Measurements from ENCODE around the gene CLN5.
"Not testable (repeated sequence)": the region's sequence is repeated elsewhere in the genome, so short reads cannot be mapped to it uniquely, and the experiment has no call there.

CLN5 gene

GRCh38 chr13:77009011-77009410 lies 17.1 kb downstream of the CLN5 start:
- H2AFZ ChIP-seq (ENCODE audit: low read depth, low read length): no peak overlapping the region
- H3K27me3 ChIP-seq (ENCODE audit: low read depth, low read length): no peaks in the 10 kb centered on the region
- no peak for TF ChIP-seq CTCF (IDR thresholded peaks at IDR 0.05; ENCODE audit: low read depth, low read length)
- TF ChIP-seq EZH2phosphoT487 (IDR thresholded peaks at IDR 0.05; ENCODE audit: low read depth): no peak
- no peak overlapping the region for H3K4me2 ChIP-seq (ENCODE audit: low read length)
- H3K9ac ChIP-seq (ENCODE audit: low read length): no peak overlapping the region
- H4K20me1 ChIP-seq (ENCODE audit: insufficient read depth, low read length): peaks cover 25% of the 10 kb centered on the region
- H3K4me1 ChIP-seq (ENCODE audit: low read length): peaks cover 4% of the 10 kb centered on the region; the same call in 1 of the 2 replicates
- no peak overlapping the region for H3K27ac ChIP-seq (ENCODE audit: low read length)
- H3K4me3 ChIP-seq (ENCODE audit: low read length): no peak overlapping the region
- peaks cover 18% of the 10 kb centered on the region for H3K79me2 ChIP-seq (ENCODE audit: low read length)
- H3K9me3 ChIP-seq (ENCODE audit: insufficient read depth, low read length): no peaks in the 10 kb centered on the region
- H3K36me3 ChIP-seq (replicated peaks; ENCODE audit: low read depth, low read length): peaks cover 67% of the 10 kb centered on the region

- H3K4me2 ChIP-seq (ENCODE audit: low read length); H3K4me3 ChIP-seq (ENCODE audit: low read length); H3K4me1 ChIP-seq (ENCODE audit: low read length); H3K27me3 ChIP-seq (ENCODE audit: low read depth, low read length); H2AFZ ChIP-seq (ENCODE audit: low read depth, low read length); H3K27ac ChIP-seq (ENCODE audit: low read length); H3K9me3 ChIP-seq (ENCODE audit: insufficient read depth, low read length); H3K9ac ChIP-seq (ENCODE audit: low read length): not testable (repeated sequence)
- Histone ChIP-seq H4K20me1 (ENCODE audit: insufficient read depth, low read length) (peaks cover 31% of the 10 kb centered on the region), H3K79me2 (ENCODE audit: low read length) (peaks cover 18% of the 10 kb centered on the region), H3K36me3 (replicated peaks; ENCODE audit: low read depth, low read length) (peaks cover 70% of the 10 kb centered on the region)
These were observed 17.8 kb downstream of the CLN5 start for GRCh38 chr13:77009719-77010118.

- Histone ChIP-seq H3K9me3 (ENCODE audit: insufficient read depth, low read length) (no peaks in the 10 kb centered on the region), H4K20me1 (ENCODE audit: insufficient read depth, low read length) (peaks cover 19% of the 10 kb centered on the region; the same call in 1 of the 2 replicates), H3K4me2 (ENCODE audit: low read length) (no peak overlapping the region), H2AFZ (ENCODE audit: low read depth, low read length) (no peak overlapping the region), H3K79me2 (ENCODE audit: low read length) (peaks cover 7% of the 10 kb centered on the region; the same call in 1 of the 2 replicates), H3K36me3 (replicated peaks; ENCODE audit: low read depth, low read length) (peaks cover 70% of the 10 kb centered on the region), H3K4me1 (ENCODE audit: low read length) (peaks cover 3% of the 10 kb centered on the region; the same call in 1 of the 2 replicates), H3K27ac (ENCODE audit: low read length) (no peak overlapping the region), H3K9ac (ENCODE audit: low read length) (no peak overlapping the region), H3K4me3 (ENCODE audit: low read length) (no peak overlapping the region), H3K27me3 (ENCODE audit: low read depth, low read length) (no peaks in the 10 kb centered on the region)
- TF ChIP-seq EZH2phosphoT487 (IDR thresholded peaks at IDR 0.05; ENCODE audit: low read depth): no peak
- no peak for TF ChIP-seq CTCF (IDR thresholded peaks at IDR 0.05; ENCODE audit: low read depth, low read length)
These were observed 22.1 kb downstream of the CLN5 start for GRCh38 chr13:77013853-77014542.

- peaks cover 65% of the 10 kb centered on the region for H3K36me3 ChIP-seq (replicated peaks; ENCODE audit: low read depth, low read length)
- peaks cover 16% of the 10 kb centered on the region for H3K79me2 ChIP-seq (ENCODE audit: low read length)
- peaks cover 16% of the 10 kb centered on the region for H4K20me1 ChIP-seq (ENCODE audit: insufficient read depth, low read length)
- H3K27ac ChIP-seq (ENCODE audit: low read length): no peak overlapping the region
- no peaks in the 10 kb centered on the region for H3K9me3 ChIP-seq (ENCODE audit: insufficient read depth, low read length)
- H3K9ac ChIP-seq (ENCODE audit: low read length): no peak overlapping the region
- no peak for TF ChIP-seq EZH2phosphoT487 (IDR thresholded peaks at IDR 0.05; ENCODE audit: low read depth)
- no peak for TF ChIP-seq CTCF (IDR thresholded peaks at IDR 0.05; ENCODE audit: low read depth, low read length)
- no peak overlapping the region for H3K4me3 ChIP-seq (ENCODE audit: low read length)
- H3K4me1 ChIP-seq (ENCODE audit: low read length): no peaks in the 10 kb centered on the region
- no peak overlapping the region for H3K4me2 ChIP-seq (ENCODE audit: low read length)
- H2AFZ ChIP-seq (ENCODE audit: low read depth, low read length): no peak overlapping the region
- no peaks in the 10 kb centered on the region for H3K27me3 ChIP-seq (ENCODE audit: low read depth, low read length)
These were observed 23.2 kb downstream of the CLN5 start for GRCh38 chr13:77014906-77015685.

Data from OCI-LY3 (cell line).